Panc1 (cell line): Measurements from ENCODE around the gene KMT2D. TPM values are rescaled to one million over a fixed set of nuclear protein-coding genes. Genes with fewer than 3 reads are reported as not detected.

ENCODE experiments used
- ATAC-seq: fragments of 200-7000 bp; cut with Tn5 transposase; 2 replicates; pipeline ENCODE4 v1.9.1; 2020; ENCODE audit warnings: mild to moderate bottlenecking, moderate library complexity
- BruUV-seq: library from RNA; stranded (reverse); fragments of 400-500 nt; replicated peaks from 2 replicates; lab custom pipeline; 2021; lab: Mats Ljungman, UMichigan
- CTCF ChIA-PET: fragments of 300-600 bp; sonication (Branson Sonifier 250); formaldehyde crosslinking; loops from one replicate; lab custom pipeline; 2022; ENCODE audit warnings: antibody characterized with exemption; lab: Charles Lee
- POLR2A ChIA-PET: fragments of 300-600 bp; sonication (Branson Sonifier 250); formaldehyde crosslinking; loops from one replicate; lab custom pipeline; 2022; ENCODE audit warnings: antibody characterized with exemption; lab: Charles Lee
- DNase-seq: peaks from one replicate; pipeline ENCODE4 v3.0.0-alpha.2; 2010; ENCODE audit warnings: low read depth, low spot score
- H3K27ac ChIP-seq: 2 replicates; pipeline ENCODE4 v1.5.1; 2011; ENCODE audit warnings: mild to moderate bottlenecking, low read length, inconsistent platforms
- H3K27me3 ChIP-seq: fragments of 200-500 bp; sonication (Bioruptor generic); 2 replicates; pipeline ENCODE4 v1.6.0; 2014; ENCODE audit warnings: low read length, inconsistent platforms; ENCODE audit not compliant: control insufficient read depth, insufficient read depth
- H3K36me3 ChIP-seq: fragments of 200-500 bp; sonication (Bioruptor generic); 2 replicates; pipeline ENCODE4 v1.5.1; 2014; ENCODE audit warnings: inconsistent platforms, mild to moderate bottlenecking, low read length, moderate library complexity; ENCODE audit not compliant: control insufficient read depth, insufficient read depth
- H3K4me1 ChIP-seq: 2 replicates; pipeline ENCODE4 v1.5.1; 2011; ENCODE audit warnings: inconsistent platforms, mild to moderate bottlenecking, low read length, moderate library complexity; ENCODE audit not compliant: control insufficient read depth, insufficient read depth
- H3K4me3 ChIP-seq, 2 experiments: 2 replicates each; pipeline ENCODE4 v1.5.1; 2011 to 2012; ENCODE audit warnings: low read depth in 2 of 2, low read length in 2 of 2, mild to moderate bottlenecking in 2 of 2, inconsistent platforms in 1 of 2, moderate library complexity in 1 of 2
- H3K9me3 ChIP-seq: fragments of 200-500 bp; sonication (Bioruptor generic); 2 replicates; pipeline ENCODE4 v1.5.1; 2014; ENCODE audit warnings: low read depth, mild to moderate bottlenecking, inconsistent platforms, low read length, moderate library complexity; ENCODE audit not compliant: control insufficient read depth, insufficient read depth
- POLR2AphosphoS5 ChIP-seq: IDR thresholded peaks from 2 replicates; pipeline ENCODE4 v1.6.1; 2012; ENCODE audit warnings: mild to moderate bottlenecking, low read depth, low read length, moderate library complexity
- SIN3A ChIP-seq: IDR thresholded peaks from 2 replicates; pipeline ENCODE4 v1.6.1; 2012; ENCODE audit warnings: low read depth, mild to moderate bottlenecking, low read length, moderate library complexity, borderline replicate concordance; ENCODE audit not compliant: insufficient read depth
- TCF7L2 ChIP-seq: IDR thresholded peaks from 2 replicates; pipeline ENCODE4 v1.6.1; 2011; ENCODE audit warnings: mild to moderate bottlenecking, low read depth, low read length, inconsistent platforms
- in situ Hi-C: cut with HindIII; loops from 2 replicates; pipeline ENCODE4 v1.10.0; 2016; ENCODE audit warnings: low sequenced_read_pairs, low pct_unique_long_range_greater_than_20kb
- intact Hi-C: fragments of 100-400 bp; cut with micrococcal nuclease; formaldehyde crosslinking; loops from one replicate; pipeline ENCODE4 v1.10.0; 2022; ENCODE audit not compliant: unreplicated experiment
- total RNA-seq: library from RNA; stranded (reverse); gene quantifications from one replicate; pipeline ENCODE4 v1.2.1, GENCODE V29; 2021; ENCODE audit not compliant: unreplicated experiment
- TF ChIP-seq, protein P1 (sequence below), 2 experiments: IDR thresholded peaks; 2 replicates each; pipeline ENCODE4 v1.6.1; 2011 to 2012; ENCODE audit warnings: low read depth in 2 of 2, control low read depth in 1 of 2, low read length in 1 of 2, mild to moderate bottlenecking in 1 of 2, moderate library complexity in 1 of 2; ENCODE audit not compliant: insufficient read depth in 1 of 2
- TF ChIP-seq, protein P2 (sequence below): fragments of 450-650 bp; IDR thresholded peaks from 2 replicates; pipeline ENCODE4 v1.5.1; 2017; ENCODE audit warnings: mild to moderate bottlenecking

KMT2D gene
- total RNA-seq, 1 experiment from 2014 or later, result 64.7 TPM

DNA sequence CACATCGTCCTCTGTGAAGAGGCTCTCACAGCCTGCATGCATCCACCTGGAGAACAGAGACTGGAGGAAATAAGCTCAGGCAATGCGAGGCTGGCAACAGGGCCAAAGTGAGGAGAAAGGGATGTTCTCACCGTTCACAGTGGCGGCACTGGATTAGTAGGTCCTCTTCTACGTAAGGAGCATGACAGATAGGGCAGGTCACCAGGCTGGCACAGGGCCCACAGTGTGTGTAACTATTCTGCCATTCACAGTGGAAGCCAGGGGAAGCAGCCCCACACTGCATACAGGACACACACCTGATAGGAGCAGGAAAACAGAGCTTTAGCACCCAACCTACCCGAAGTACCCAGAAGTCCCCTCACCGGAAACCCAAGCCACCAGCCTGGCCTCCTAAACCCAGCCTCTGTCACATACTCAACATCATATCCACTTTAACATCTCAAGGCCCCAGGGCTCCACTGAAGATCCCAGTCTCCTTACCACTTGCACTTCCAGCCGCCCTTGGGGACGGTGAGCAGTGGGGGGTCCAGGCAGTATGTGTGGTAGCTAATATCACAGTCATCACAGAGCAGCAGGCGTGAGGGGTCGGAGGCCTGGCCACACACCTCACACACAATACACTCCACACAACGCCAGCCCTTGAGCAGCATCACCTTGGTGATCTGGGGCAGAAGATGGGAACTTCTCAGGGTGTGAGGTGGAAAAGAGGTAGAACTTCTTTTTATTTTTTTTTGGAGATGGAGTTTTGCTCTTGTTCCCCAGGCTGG is 14.3 kb downstream of the KMT2D start:
- no peak for ATAC-seq
- TF ChIP-seq, protein P1, sequence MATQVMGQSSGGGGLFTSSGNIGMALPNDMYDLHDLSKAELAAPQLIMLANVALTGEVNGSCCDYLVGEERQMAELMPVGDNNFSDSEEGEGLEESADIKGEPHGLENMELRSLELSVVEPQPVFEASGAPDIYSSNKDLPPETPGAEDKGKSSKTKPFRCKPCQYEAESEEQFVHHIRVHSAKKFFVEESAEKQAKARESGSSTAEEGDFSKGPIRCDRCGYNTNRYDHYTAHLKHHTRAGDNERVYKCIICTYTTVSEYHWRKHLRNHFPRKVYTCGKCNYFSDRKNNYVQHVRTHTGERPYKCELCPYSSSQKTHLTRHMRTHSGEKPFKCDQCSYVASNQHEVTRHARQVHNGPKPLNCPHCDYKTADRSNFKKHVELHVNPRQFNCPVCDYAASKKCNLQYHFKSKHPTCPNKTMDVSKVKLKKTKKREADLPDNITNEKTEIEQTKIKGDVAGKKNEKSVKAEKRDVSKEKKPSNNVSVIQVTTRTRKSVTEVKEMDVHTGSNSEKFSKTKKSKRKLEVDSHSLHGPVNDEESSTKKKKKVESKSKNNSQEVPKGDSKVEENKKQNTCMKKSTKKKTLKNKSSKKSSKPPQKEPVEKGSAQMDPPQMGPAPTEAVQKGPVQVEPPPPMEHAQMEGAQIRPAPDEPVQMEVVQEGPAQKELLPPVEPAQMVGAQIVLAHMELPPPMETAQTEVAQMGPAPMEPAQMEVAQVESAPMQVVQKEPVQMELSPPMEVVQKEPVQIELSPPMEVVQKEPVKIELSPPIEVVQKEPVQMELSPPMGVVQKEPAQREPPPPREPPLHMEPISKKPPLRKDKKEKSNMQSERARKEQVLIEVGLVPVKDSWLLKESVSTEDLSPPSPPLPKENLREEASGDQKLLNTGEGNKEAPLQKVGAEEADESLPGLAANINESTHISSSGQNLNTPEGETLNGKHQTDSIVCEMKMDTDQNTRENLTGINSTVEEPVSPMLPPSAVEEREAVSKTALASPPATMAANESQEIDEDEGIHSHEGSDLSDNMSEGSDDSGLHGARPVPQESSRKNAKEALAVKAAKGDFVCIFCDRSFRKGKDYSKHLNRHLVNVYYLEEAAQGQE (IDR thresholded peaks at IDR 0.05; ENCODE audit: insufficient read depth in 1 of 2, low read depth in 2 of 2, low read length in 1 of 2), result no peak
- no peak for TF ChIP-seq POLR2AphosphoS5
- no peak for TF ChIP-seq TCF7L2
- TF ChIP-seq, protein P2, sequence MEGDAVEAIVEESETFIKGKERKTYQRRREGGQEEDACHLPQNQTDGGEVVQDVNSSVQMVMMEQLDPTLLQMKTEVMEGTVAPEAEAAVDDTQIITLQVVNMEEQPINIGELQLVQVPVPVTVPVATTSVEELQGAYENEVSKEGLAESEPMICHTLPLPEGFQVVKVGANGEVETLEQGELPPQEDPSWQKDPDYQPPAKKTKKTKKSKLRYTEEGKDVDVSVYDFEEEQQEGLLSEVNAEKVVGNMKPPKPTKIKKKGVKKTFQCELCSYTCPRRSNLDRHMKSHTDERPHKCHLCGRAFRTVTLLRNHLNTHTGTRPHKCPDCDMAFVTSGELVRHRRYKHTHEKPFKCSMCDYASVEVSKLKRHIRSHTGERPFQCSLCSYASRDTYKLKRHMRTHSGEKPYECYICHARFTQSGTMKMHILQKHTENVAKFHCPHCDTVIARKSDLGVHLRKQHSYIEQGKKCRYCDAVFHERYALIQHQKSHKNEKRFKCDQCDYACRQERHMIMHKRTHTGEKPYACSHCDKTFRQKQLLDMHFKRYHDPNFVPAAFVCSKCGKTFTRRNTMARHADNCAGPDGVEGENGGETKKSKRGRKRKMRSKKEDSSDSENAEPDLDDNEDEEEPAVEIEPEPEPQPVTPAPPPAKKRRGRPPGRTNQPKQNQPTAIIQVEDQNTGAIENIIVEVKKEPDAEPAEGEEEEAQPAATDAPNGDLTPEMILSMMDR, result no peak
- no peak for TF ChIP-seq SIN3A
- BruUV-seq, result no TSS peak
- ChIA-PET CTCF (interaction anchor here (0.6 kb wide), 1 partner anchor 73 kb away, joined by 4 read pairs; no protein-coding TSS in a partner anchor), POLR2A (no interaction called here)
- Histone ChIP-seq H3K9me3 (no peaks in the 10 kb centered on the region), H3K4me3 (no peak overlapping the region), H3K36me3 (peaks cover 41% of the 10 kb centered on the region), H3K4me1 (no peaks in the 10 kb centered on the region), H3K27ac (no peak overlapping the region), H3K27me3 (no peaks in the 10 kb centered on the region)
- DNase-seq, result no peak
- in situ Hi-C loops (no loop called here), intact Hi-C loops (no loop called here)

DNA sequence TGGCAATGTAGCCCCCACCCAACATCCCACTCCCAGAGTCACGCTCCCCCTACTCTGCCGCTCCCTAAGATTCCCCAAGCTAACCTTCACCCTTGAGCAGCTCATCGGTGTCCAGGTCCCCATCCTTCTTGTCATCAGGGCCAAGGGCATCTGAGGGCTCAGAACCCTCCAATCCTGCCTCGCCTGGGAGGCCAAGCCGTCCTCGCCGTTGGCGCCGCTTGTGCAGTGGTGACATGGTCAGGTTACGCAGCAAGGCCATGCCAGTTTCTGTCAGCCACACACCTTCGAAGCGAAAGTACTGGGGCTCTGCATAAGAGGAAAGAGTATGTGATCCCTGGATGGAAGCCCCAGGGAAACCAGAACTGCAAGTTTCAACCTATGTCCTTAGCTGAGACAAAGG is 15.9 kb downstream of the KMT2D start:
- no peak for ATAC-seq
- CTCF ChIA-PET, result interaction anchor here (0.7 kb wide), 1 partner anchor 15 kb away, joined by 6 read pairs; no protein-coding TSS in a partner anchor
- H3K36me3 ChIP-seq, result peaks cover 39% of the 10 kb centered on the region
- no TSS peak for BruUV-seq
- no peaks in the 10 kb centered on the region for H3K27me3 ChIP-seq
- POLR2A ChIA-PET, result no interaction called here
- TF ChIP-seq, protein P1 (IDR thresholded peaks at IDR 0.05; ENCODE audit: insufficient read depth in 1 of 2, low read depth in 2 of 2, low read length in 1 of 2), result no peak
- TF ChIP-seq TCF7L2 (no peak), POLR2AphosphoS5 (no peak), SIN3A (no peak)
- TF ChIP-seq, protein P2, result no peak
- DNase-seq, result no peak
- no peaks in the 10 kb centered on the region for H3K4me1 ChIP-seq
- intact Hi-C loops, result no loop called here
- in situ Hi-C loops, result no loop called here
- no peaks in the 10 kb centered on the region for H3K9me3 ChIP-seq
- H3K4me3 ChIP-seq, result no peak overlapping the region
- no peak overlapping the region for H3K27ac ChIP-seq
